ENCODE measurements around the gene FCHSD2. TPM values are rescaled to one million over a fixed set of nuclear protein-coding genes. Genes with fewer than 3 reads are reported as not detected.

The FCHSD2 gene
- total RNA-seq, 1 donor from 2014 or later: 18.9 TPM

- Histone ChIP-seq H3K4me2 (ENCODE audit: low read length) (no peak overlapping the region), H3K36me3 (ENCODE audit: insufficient read depth, low read length) (no peaks in the 10 kb centered on the region), H3K27ac (ENCODE audit: low read depth, low read length) (no peak overlapping the region), H3K27me3 (ENCODE audit: insufficient read depth, low read length) (no peaks in the 10 kb centered on the region), H3K4me3 (ENCODE audit: insufficient read depth, low read depth, low read length) (no peak overlapping the region), H3K4me1 (ENCODE audit: insufficient read depth, low read length) (no peaks in the 10 kb centered on the region), H4K20me1 (ENCODE audit: insufficient read depth, low read length) (no peaks in the 10 kb centered on the region), H3K9me3 (ENCODE audit: insufficient read depth, low read depth, low read length) (no peaks in the 10 kb centered on the region), H3K9ac (ENCODE audit: low read length) (no peak overlapping the region), H2AFZ (ENCODE audit: low read depth, low read length) (no peak overlapping the region), H3K79me2 (ENCODE audit: insufficient read depth, low read length) (no peaks in the 10 kb centered on the region)
- Mint-ChIP-seq H3K27me3 (ENCODE audit: low read depth, unreplicated experiment) (no peaks in the 10 kb centered on the region), H3K27ac (ENCODE audit: unreplicated experiment) (no peak overlapping the region), H3K9me3 (ENCODE audit: unreplicated experiment) (no peaks in the 10 kb centered on the region), H3K4me3 (ENCODE audit: unreplicated experiment) (no peak overlapping the region), H3K4me1 (ENCODE audit: low read depth, unreplicated experiment) (no peaks in the 10 kb centered on the region), H3K36me3 (ENCODE audit: low read depth, unreplicated experiment) (no peaks in the 10 kb centered on the region)
- TF ChIP-seq, protein P1, sequence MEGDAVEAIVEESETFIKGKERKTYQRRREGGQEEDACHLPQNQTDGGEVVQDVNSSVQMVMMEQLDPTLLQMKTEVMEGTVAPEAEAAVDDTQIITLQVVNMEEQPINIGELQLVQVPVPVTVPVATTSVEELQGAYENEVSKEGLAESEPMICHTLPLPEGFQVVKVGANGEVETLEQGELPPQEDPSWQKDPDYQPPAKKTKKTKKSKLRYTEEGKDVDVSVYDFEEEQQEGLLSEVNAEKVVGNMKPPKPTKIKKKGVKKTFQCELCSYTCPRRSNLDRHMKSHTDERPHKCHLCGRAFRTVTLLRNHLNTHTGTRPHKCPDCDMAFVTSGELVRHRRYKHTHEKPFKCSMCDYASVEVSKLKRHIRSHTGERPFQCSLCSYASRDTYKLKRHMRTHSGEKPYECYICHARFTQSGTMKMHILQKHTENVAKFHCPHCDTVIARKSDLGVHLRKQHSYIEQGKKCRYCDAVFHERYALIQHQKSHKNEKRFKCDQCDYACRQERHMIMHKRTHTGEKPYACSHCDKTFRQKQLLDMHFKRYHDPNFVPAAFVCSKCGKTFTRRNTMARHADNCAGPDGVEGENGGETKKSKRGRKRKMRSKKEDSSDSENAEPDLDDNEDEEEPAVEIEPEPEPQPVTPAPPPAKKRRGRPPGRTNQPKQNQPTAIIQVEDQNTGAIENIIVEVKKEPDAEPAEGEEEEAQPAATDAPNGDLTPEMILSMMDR (IDR thresholded peaks at IDR 0.05; ENCODE audit: insufficient read depth, low read depth, low read length): no peak
- TF ChIP-seq EZH2 (IDR thresholded peaks at IDR 0.05; ENCODE audit: insufficient read depth, low read length): no peak
- DNase-seq (ENCODE audit: low read depth) (no peak), FAIRE-seq (no peak)
Measured at GRCh38 chr11:72939031-72939430, 203.1 kb downstream of the FCHSD2 start.

DNA sequence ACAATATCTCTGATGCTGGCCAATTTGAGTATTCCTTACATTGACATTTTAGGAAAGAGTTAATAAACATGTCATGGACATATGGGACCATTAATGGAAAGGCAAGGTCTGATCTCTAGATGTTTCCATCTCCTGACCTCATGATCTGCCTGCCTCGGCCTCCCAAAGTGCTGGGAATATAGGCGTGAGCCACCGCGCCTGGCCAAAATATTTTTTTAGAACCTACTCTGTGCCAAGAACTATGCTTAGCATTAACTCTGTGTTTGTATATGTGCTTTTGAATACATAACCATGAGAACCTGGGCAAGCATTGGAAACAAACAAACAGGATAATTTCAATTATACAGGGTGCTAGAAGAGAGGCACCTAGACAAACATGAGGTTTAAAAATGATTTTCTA lies 204.7 kb downstream of the FCHSD2 start:
- H3K9ac ChIP-seq (ENCODE audit: low read length): no peak overlapping the region
- no peaks in the 10 kb centered on the region for H3K36me3 Mint-ChIP-seq (ENCODE audit: low read depth, unreplicated experiment)
- H3K9me3 ChIP-seq (ENCODE audit: insufficient read depth, low read depth, low read length): no peaks in the 10 kb centered on the region
- no peak overlapping the region for H2AFZ ChIP-seq (ENCODE audit: low read depth, low read length)
- DNase-seq (ENCODE audit: low read depth) (no peak), FAIRE-seq (no peak)
- no peaks in the 10 kb centered on the region for H3K27me3 ChIP-seq (ENCODE audit: insufficient read depth, low read length)
- no peak overlapping the region for H3K4me3 ChIP-seq (ENCODE audit: insufficient read depth, low read depth, low read length)
- no peaks in the 10 kb centered on the region for H3K79me2 ChIP-seq (ENCODE audit: insufficient read depth, low read length)
- no peak overlapping the region for H3K27ac ChIP-seq (ENCODE audit: low read depth, low read length)
- no peak overlapping the region for H3K4me2 ChIP-seq (ENCODE audit: low read length)
- no peaks in the 10 kb centered on the region for H3K9me3 Mint-ChIP-seq (ENCODE audit: unreplicated experiment)
- no peak overlapping the region for H3K27ac Mint-ChIP-seq (ENCODE audit: unreplicated experiment)
- no peaks in the 10 kb centered on the region for H3K36me3 ChIP-seq (ENCODE audit: insufficient read depth, low read length)
- H3K4me1 Mint-ChIP-seq (ENCODE audit: low read depth, unreplicated experiment): no peaks in the 10 kb centered on the region
- no peak overlapping the region for H3K4me3 Mint-ChIP-seq (ENCODE audit: unreplicated experiment)
- no peaks in the 10 kb centered on the region for H4K20me1 ChIP-seq (ENCODE audit: insufficient read depth, low read length)
- no peaks in the 10 kb centered on the region for H3K4me1 ChIP-seq (ENCODE audit: insufficient read depth, low read length)
- TF ChIP-seq, protein P1 (IDR thresholded peaks at IDR 0.05; ENCODE audit: insufficient read depth, low read depth, low read length): no peak
- no peaks in the 10 kb centered on the region for H3K27me3 Mint-ChIP-seq (ENCODE audit: low read depth, unreplicated experiment)

GRCh38 chr11:72935700-72936099 lies 206.4 kb downstream of the FCHSD2 start:
- H3K9me3 Mint-ChIP-seq (ENCODE audit: unreplicated experiment): no peaks in the 10 kb centered on the region
- H3K4me1 ChIP-seq (ENCODE audit: insufficient read depth, low read length): peaks cover 6% of the 10 kb centered on the region
- no peak for DNase-seq (ENCODE audit: low read depth)
- no peak overlapping the region for H3K27ac Mint-ChIP-seq (ENCODE audit: unreplicated experiment)
- H2AFZ ChIP-seq (ENCODE audit: low read depth, low read length): no peak overlapping the region
- H3K9ac ChIP-seq (ENCODE audit: low read length): no peak overlapping the region
- H3K36me3 Mint-ChIP-seq (ENCODE audit: low read depth, unreplicated experiment): no peaks in the 10 kb centered on the region
- no peaks in the 10 kb centered on the region for H4K20me1 ChIP-seq (ENCODE audit: insufficient read depth, low read length)
- no peak overlapping the region for H3K4me3 Mint-ChIP-seq (ENCODE audit: unreplicated experiment)
- no peaks in the 10 kb centered on the region for H3K27me3 ChIP-seq (ENCODE audit: insufficient read depth, low read length)
- no peaks in the 10 kb centered on the region for H3K36me3 ChIP-seq (ENCODE audit: insufficient read depth, low read length)
- H3K4me3 ChIP-seq (ENCODE audit: insufficient read depth, low read depth, low read length): no peak overlapping the region
- H3K79me2 ChIP-seq (ENCODE audit: insufficient read depth, low read length): no peaks in the 10 kb centered on the region
- no peaks in the 10 kb centered on the region for H3K4me1 Mint-ChIP-seq (ENCODE audit: low read depth, unreplicated experiment)
- TF ChIP-seq, protein P1 (IDR thresholded peaks at IDR 0.05; ENCODE audit: insufficient read depth, low read depth, low read length): no peak
- TF ChIP-seq EZH2 (IDR thresholded peaks at IDR 0.05; ENCODE audit: insufficient read depth, low read length): no peak
- H3K4me2 ChIP-seq (ENCODE audit: low read length): no peak overlapping the region
- H3K27me3 Mint-ChIP-seq (ENCODE audit: low read depth, unreplicated experiment): no peaks in the 10 kb centered on the region
- FAIRE-seq: no peak
- no peak overlapping the region for H3K27ac ChIP-seq (ENCODE audit: low read depth, low read length)
- H3K9me3 ChIP-seq (ENCODE audit: insufficient read depth, low read depth, low read length): no peaks in the 10 kb centered on the region

Data from astrocyte (in vitro differentiated cells and primary cell).